Tibial artery (tissue), 4 donors: ENCODE data around the gene ZNF799.

Source experiments
- DNase-seq, 2 donors: peaks; one replicate each; pipeline ENCODE4 v3.0.0-alpha.2; 2019
- H3K27ac ChIP-seq, 2 donors: fragments of 200-600 bp; sonication (generic) in 1 of 2; 1 replicate in 1 of 2; 2 replicates in 1 of 2; pipeline ENCODE4 v1.5.1; 2018 to 2019; ENCODE audit warnings: mild to moderate bottlenecking in 1 of 2
- H3K27me3 ChIP-seq, 2 donors: fragments of 200-600 bp; sonication (generic) in 1 of 2; one replicate each; pipeline versions ENCODE4 v1.5.1 to v1.6.0; 2016 to 2019
- H3K36me3 ChIP-seq, 3 donors: fragments of 200-600 bp; sonication (generic) in 2 of 3; one replicate each; pipeline ENCODE4 v1.5.1; 2016 to 2019; ENCODE audit warnings: mild to moderate bottlenecking in 2 of 3
- H3K4me1 ChIP-seq, 4 donors: fragments of 200-600 bp; sonication (generic) in 2 of 4; 1 replicate in 3 of 4; 2 replicates in 1 of 4; pipeline ENCODE4 v1.5.1; 2016 to 2019
- H3K4me3 ChIP-seq, 2 donors: fragments of 200-600 bp; sonication (generic) in 1 of 2; 1 replicate in 1 of 2; 2 replicates in 1 of 2; pipeline ENCODE4 v1.5.1; 2018 to 2019; ENCODE audit warnings: mild to moderate bottlenecking in 2 of 2
- H3K9me3 ChIP-seq, 3 donors: fragments of 200-600 bp; sonication (generic) in 1 of 3; one replicate each; pipeline ENCODE4 v1.5.1; 2016 to 2019
- CTCF ChIP-seq, 2 experiments: fragments of 200-600 bp in 1 of 2; fragments of 450-650 bp in 1 of 2; IDR thresholded peaks; one replicate each; pipeline ENCODE4 v1.5.1; 2017 to 2019; ENCODE audit warnings: antibody characterized with exemption in 2 of 2, mild to moderate bottlenecking in 1 of 2, moderate library complexity in 1 of 2
- intact Hi-C: fragments of 100-400 bp; cut with DNase I; formaldehyde crosslinking; loops from one replicate; pipeline ENCODE4 v1.15.0; 2023; ENCODE audit warnings: low total_unique reads

The ZNF799 gene

GRCh38 chr19:12353375-12353774, 47.7 kb downstream of the ZNF799 start:
- Histone ChIP-seq H3K4me1 (no peaks in the 10 kb centered on the region), H3K4me3 (no peak overlapping the region), H3K27me3 (no peaks in the 10 kb centered on the region), H3K27ac (no peak overlapping the region), H3K9me3 (peaks cover 6 to 75% (median 36%) of the 10 kb centered on the region in 3 donors), H3K36me3 (peaks cover 34 to 62% (median 41%) of the 10 kb centered on the region in 3 donors)
- no peak for DNase-seq
- no peak for TF ChIP-seq CTCF (IDR thresholded peaks at IDR 0.05)
- intact Hi-C loops: no loop called here

- peaks cover 34 to 79% (median 41%) of the 10 kb centered on the region in 3 donors for H3K36me3 ChIP-seq
Observed at GRCh38 chr19:12350890-12351197, 50.2 kb downstream of the ZNF799 start.

GRCh38 chr19:12350185-12350889, 50.7 kb downstream of the ZNF799 start:
- Histone ChIP-seq H3K4me3 (no peak overlapping the region), H3K27ac (no peak overlapping the region)
- no peak for TF ChIP-seq CTCF (IDR thresholded peaks at IDR 0.05)

More at GRCh38 chr19:12350890-12351197, 50.2 kb downstream of the ZNF799 start:
- H3K4me3 ChIP-seq: no peak overlapping the region
- no peaks in the 10 kb centered on the region for H3K4me1 ChIP-seq
- DNase-seq: no peak
- H3K9me3 ChIP-seq: peaks cover 8 to 95% (median 50%) of the 10 kb centered on the region in 3 donors
- no peak overlapping the region for H3K27ac ChIP-seq
- intact Hi-C loops: no loop called here
- H3K27me3 ChIP-seq: no peaks in the 10 kb centered on the region
- TF ChIP-seq CTCF (IDR thresholded peaks at IDR 0.05): no peak

GRCh38 chr19:12346896-12347295, 54.2 kb downstream of the ZNF799 start:
- Histone ChIP-seq H3K36me3 (peaks cover 29 to 49% (median 35%) of the 10 kb centered on the region in 3 donors), H3K27me3 (no peaks in the 10 kb centered on the region), H3K9me3 (peaks cover 10 to 84% (median 49%) of the 10 kb centered on the region in 3 donors), H3K27ac (no peak overlapping the region), H3K4me3 (no peak overlapping the region), H3K4me1 (no peaks in the 10 kb centered on the region)
- no peak for TF ChIP-seq CTCF (IDR thresholded peaks at IDR 0.05)
- DNase-seq: no peak
- intact Hi-C loops: no loop called here

More at GRCh38 chr19:12350185-12350889, 50.7 kb downstream of the ZNF799 start:
- no peaks in the 10 kb centered on the region for H3K4me1 ChIP-seq
- no peak for DNase-seq
- peaks cover 10 to 98% (median 50%) of the 10 kb centered on the region in 3 donors for H3K9me3 ChIP-seq
- no peaks in the 10 kb centered on the region for H3K27me3 ChIP-seq
- H3K36me3 ChIP-seq: peaks cover 34 to 79% (median 42%) of the 10 kb centered on the region in 3 donors
- intact Hi-C loops: no loop called here

- no peak overlapping the region for H3K4me3 ChIP-seq
- no peak overlapping the region for H3K27ac ChIP-seq
- no peak for DNase-seq
- TF ChIP-seq CTCF (IDR thresholded peaks at IDR 0.05): no peak
- intact Hi-C loops: no loop called here
- peaks cover 12 to 32% (median 18%) of the 10 kb centered on the region in 3 donors for H3K36me3 ChIP-seq
- peaks cover 5 to 67% (median 35%) of the 10 kb centered on the region in 3 donors for H3K9me3 ChIP-seq
- H3K27me3 ChIP-seq: no peaks in the 10 kb centered on the region
- no peaks in the 10 kb centered on the region for H3K4me1 ChIP-seq
Observed at GRCh38 chr19:12345197-12345596, 55.9 kb downstream of the ZNF799 start.
